Astrocyte (in vitro differentiated cells and primary cell): ENCODE measurements around the gene PPP6R3.

Source experiments
- CTCF ChIP-seq: IDR thresholded peaks from 2 replicates; pipeline ENCODE4 v1.5.1; 2011; ENCODE audit warnings: low read depth, mild to moderate bottlenecking, inconsistent platforms, low read length, moderate library complexity; ENCODE audit not compliant: insufficient read depth
- EZH2 ChIP-seq: IDR thresholded peaks from 2 replicates; pipeline ENCODE4 v1.6.1; 2012; ENCODE audit warnings: mild to moderate bottlenecking, low read length, inconsistent platforms; ENCODE audit not compliant: insufficient read depth

- TF ChIP-seq CTCF, result no peak
- TF ChIP-seq EZH2, result no peak
Observed at GRCh38 chr11:68430801-68431200, 29.8 kb upstream of the PPP6R3 start.
